Liver (tissue), 9 donors: Measurements from ENCODE around the gene ANKRD42. TPM values are rescaled to one million over a fixed set of nuclear protein-coding genes. Genes with fewer than 3 reads are reported as not detected.

Source experiments
- DNase-seq: peaks from one replicate; pipeline ENCODE4 v3.0.0-alpha.2; 2017; ENCODE audit warnings: low spot score
- H3K27ac ChIP-seq, 2 donors: one replicate each; pipeline ENCODE4 v1.7.0; 2013; ENCODE audit warnings: inconsistent platforms in 2 of 2, low read length in 2 of 2, control low read depth in 1 of 2, low read depth in 1 of 2, mild to moderate bottlenecking in 1 of 2
- H3K27me3 ChIP-seq, 4 donors: one replicate each; pipeline versions ENCODE4 v1.6.1 to v1.7.0; 2013; ENCODE audit warnings: low read length in 3 of 4, inconsistent platforms in 1 of 4, mild to moderate bottlenecking in 1 of 4, moderate library complexity in 1 of 4; ENCODE audit not compliant: control insufficient read depth in 4 of 4, insufficient read depth in 4 of 4
- H3K36me3 ChIP-seq, 4 donors: one replicate each; pipeline versions ENCODE4 v1.6.1 to v1.7.0; 2013; ENCODE audit warnings: low read length in 3 of 4, mild to moderate bottlenecking in 3 of 4, low read depth in 1 of 4, moderate library complexity in 1 of 4; ENCODE audit not compliant: control insufficient read depth in 4 of 4, insufficient read depth in 3 of 4
- H3K4me1 ChIP-seq, 4 donors: one replicate each; pipeline versions ENCODE4 v1.6.1 to v1.7.0; 2013; ENCODE audit warnings: low read length in 3 of 4, mild to moderate bottlenecking in 3 of 4, moderate library complexity in 1 of 4; ENCODE audit not compliant: control insufficient read depth in 4 of 4, insufficient read depth in 4 of 4
- H3K4me3 ChIP-seq, 3 donors: one replicate each; pipeline versions ENCODE4 v1.6.1 to v1.7.0; 2013; ENCODE audit warnings: low read length in 3 of 3, control low read depth in 1 of 3, low read depth in 1 of 3, mild to moderate bottlenecking in 1 of 3
- H3K9ac ChIP-seq, 2 donors: one replicate each; pipeline ENCODE4 v1.7.0; 2013; ENCODE audit warnings: low read length in 2 of 2, mild to moderate bottlenecking in 2 of 2, moderate library complexity in 2 of 2, control low read depth in 1 of 2, low read depth in 1 of 2
- H3K9me3 ChIP-seq, 4 donors: one replicate each; pipeline versions ENCODE4 v1.6.1 to v1.7.0; 2013; ENCODE audit warnings: low read length in 3 of 4; ENCODE audit not compliant: control insufficient read depth in 4 of 4
- EGR1 ChIP-seq, 2 donors: IDR thresholded peaks; 2 replicates each; pipeline ENCODE4 v1.6.1; 2016 to 2018; ENCODE audit warnings: antibody characterized with exemption in 2 of 2, low read depth in 2 of 2
- FOXA1 ChIP-seq: IDR thresholded peaks from 2 replicates; pipeline ENCODE4 v1.6.1; 2016; ENCODE audit warnings: antibody characterized with exemption
- FOXA2 ChIP-seq: IDR thresholded peaks from 2 replicates; pipeline ENCODE4 v1.6.1; 2016; ENCODE audit warnings: antibody characterized with exemption
- GABPA ChIP-seq, 2 donors: IDR thresholded peaks in 1 of 2; conservative IDR thresholded peaks in 1 of 2; 2 replicates each; pipeline ENCODE4 v1.6.1; 2016; ENCODE audit warnings: antibody characterized with exemption in 2 of 2, mild to moderate bottlenecking in 1 of 2, moderate library complexity in 1 of 2
- HNF4A ChIP-seq, 2 donors: conservative IDR thresholded peaks; 2 replicates each; pipeline ENCODE4 v1.6.1; 2016; ENCODE audit warnings: antibody characterized with exemption in 2 of 2, mild to moderate bottlenecking in 2 of 2
- HNF4G ChIP-seq: IDR thresholded peaks from 2 replicates; pipeline ENCODE4 v1.6.1; 2016; ENCODE audit warnings: antibody characterized with exemption
- JUND ChIP-seq, 2 donors: IDR thresholded peaks; 2 replicates each; pipeline ENCODE4 v1.6.1; 2016; ENCODE audit warnings: antibody characterized with exemption in 2 of 2
- NR2F2 ChIP-seq: IDR thresholded peaks from 2 replicates; pipeline ENCODE4 v1.6.1; 2016; ENCODE audit warnings: antibody characterized with exemption
- RAD21 ChIP-seq, 2 donors: IDR thresholded peaks; 2 replicates each; pipeline ENCODE4 v1.6.1; 2016; ENCODE audit warnings: antibody characterized with exemption in 2 of 2, mild to moderate bottlenecking in 2 of 2
- RXRA ChIP-seq, 2 donors: IDR thresholded peaks; 2 replicates each; pipeline ENCODE4 v1.6.1; 2017 to 2018; ENCODE audit warnings: antibody characterized with exemption in 2 of 2, mild to moderate bottlenecking in 1 of 2
- SP1 ChIP-seq: IDR thresholded peaks from 2 replicates; pipeline ENCODE4 v1.6.1; 2018; ENCODE audit warnings: antibody characterized with exemption, mild to moderate bottlenecking
- TAF1 ChIP-seq: conservative IDR thresholded peaks from 2 replicates; pipeline ENCODE4 v1.6.1; 2016; ENCODE audit warnings: antibody characterized with exemption, mild to moderate bottlenecking
- YY1 ChIP-seq: IDR thresholded peaks from 2 replicates; pipeline ENCODE4 v1.6.1; 2016; ENCODE audit warnings: antibody characterized with exemption, mild to moderate bottlenecking
- WGBS: extraction: QIAGEN DNeasy Blood & Tissue Kit; methylation state at CpG from one replicate; pipeline ENCODE4 v1.1.7; 2013; 5-methylcytosine and 5-hydroxymethylcytosine counted together
- polyA plus RNA-seq, 2 donors: library from polyadenylated mRNA; stranded (reverse) in 1 of 2; unstranded in 1 of 2; fragments of 200-250 nt in 1 of 2; fragments of >200 nt in 1 of 2; fragmentation: Nextera tagmentation in 1 of 2; extraction: Ambion mirVana in 1 of 2; gene quantifications; one replicate each; pipeline versions ENCODE4 v1.2.1 to v1.2.3, GENCODE V29; 2013 to 2015
- total RNA-seq, 2 donors: library from RNA; depleted of rRNA; stranded (reverse); fragments of >200 nt; gene quantifications; one replicate each; pipeline ENCODE4 v1.2.3, GENCODE V29; 2014
- TF ChIP-seq, protein P1 (sequence below): IDR thresholded peaks from 2 replicates; pipeline ENCODE4 v1.6.1; 2016; ENCODE audit warnings: antibody characterized with exemption
- TF ChIP-seq, protein P2 (sequence below): IDR thresholded peaks from 2 replicates; pipeline ENCODE4 v1.6.1; 2016; ENCODE audit warnings: antibody characterized with exemption, mild to moderate bottlenecking
- TF ChIP-seq, protein P3 (sequence below): IDR thresholded peaks from 2 replicates; pipeline ENCODE4 v1.6.1; 2016; ENCODE audit warnings: antibody characterized with exemption
- TF ChIP-seq, protein P4 (sequence below): IDR thresholded peaks from 2 replicates; pipeline ENCODE4 v1.6.1; 2016; ENCODE audit warnings: antibody characterized with exemption
- TF ChIP-seq, protein P5 (sequence below): fragments of 150-350 bp; IDR thresholded peaks from 2 replicates; pipeline ENCODE4 v1.5.1; 2017; ENCODE audit warnings: improper control_type of control experiment, low read depth, low read length; ENCODE audit not compliant: missing input control
- donor health status: healthy.
- donor health status: healthy.
- donor health status: healthy.
- donor health status: healthy.
- donor health status: healthy.

The ANKRD42 gene
- total and polyA plus RNA-seq, 4 donors, result 2.0 to 4.9 (median 2.4) TPM

DNA sequence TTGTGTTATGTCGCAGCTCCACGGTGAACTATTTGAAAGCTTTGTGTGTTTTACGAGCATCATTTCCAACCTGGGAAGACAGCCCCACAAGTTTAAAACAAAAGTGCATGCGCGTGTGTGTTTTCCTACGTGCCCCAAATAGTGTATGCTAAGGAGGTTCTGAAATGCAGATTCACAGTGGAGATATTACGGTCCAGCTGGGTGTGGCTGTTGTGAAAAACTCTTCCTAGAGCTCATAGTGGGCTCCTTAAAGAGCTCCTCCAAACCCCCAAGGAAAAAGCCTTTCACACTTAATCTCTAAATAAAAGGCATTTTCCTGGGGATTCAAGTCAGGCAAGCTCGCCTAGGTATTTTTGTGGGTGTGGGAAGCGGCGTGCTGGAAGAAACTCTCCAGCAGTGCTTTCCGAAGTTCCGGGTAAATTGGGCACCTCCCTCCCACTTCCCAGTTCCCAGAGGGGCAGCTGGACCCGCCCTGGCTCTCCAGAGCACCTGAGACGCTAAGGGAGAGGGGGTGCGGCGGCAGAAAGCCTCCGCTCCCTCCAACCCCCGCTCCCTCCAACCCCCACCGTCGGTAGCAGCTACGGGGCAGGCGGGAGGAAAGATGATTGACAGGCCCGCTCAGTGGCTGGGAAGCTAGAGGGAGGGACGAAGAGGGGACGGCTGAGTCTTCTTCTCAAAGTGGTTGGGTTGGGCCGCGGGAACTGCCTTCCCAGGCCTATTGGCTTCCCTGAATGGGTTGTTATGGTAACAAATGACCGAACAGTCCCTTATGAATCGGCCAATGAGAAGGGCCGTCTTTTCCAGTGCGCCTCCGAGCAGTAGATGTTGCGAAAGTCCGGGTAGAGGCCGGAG lies 37.1 kb upstream of the ANKRD42 start (continued):
- TF ChIP-seq, protein P1, sequence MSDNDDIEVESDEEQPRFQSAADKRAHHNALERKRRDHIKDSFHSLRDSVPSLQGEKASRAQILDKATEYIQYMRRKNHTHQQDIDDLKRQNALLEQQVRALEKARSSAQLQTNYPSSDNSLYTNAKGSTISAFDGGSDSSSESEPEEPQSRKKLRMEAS, result peak; percentile 40
- TF ChIP-seq HNF4G, result no peak

DNA sequence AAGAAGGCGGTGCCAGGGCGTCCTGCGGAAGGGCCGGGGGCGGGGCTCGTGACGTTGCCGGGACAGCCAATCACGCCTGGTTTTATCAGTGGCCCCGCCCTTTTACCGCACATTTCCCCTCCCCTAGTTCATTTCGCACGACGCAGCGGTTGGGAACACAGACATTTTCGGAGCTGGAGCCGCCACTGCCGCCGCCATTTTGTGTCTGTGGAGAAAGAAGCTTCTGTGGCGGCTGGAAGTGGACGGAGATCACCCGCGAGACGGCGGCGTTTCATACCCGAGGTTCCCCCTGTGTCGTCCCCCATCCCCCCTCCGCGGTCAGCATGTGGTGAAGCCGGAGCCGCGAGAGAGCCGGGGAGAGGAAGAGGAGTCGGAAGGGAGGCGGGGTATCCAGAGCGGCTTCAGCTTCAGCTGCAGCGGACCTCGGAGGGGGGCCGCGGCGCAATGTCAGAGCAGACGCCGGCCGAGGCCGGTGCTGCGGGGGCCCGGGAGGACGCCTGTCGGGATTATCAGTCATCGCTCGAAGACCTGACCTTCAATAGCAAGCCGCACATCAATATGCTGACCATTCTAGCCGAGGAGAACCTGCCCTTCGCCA lies 36.4 kb upstream of the ANKRD42 start, which contains the start of gene PCF11:
Gene PCF11 (plus strand): TSS at position 136 of the 598 bp plus-strand sequence. CDS start 309 bp downstream, at position 445.
- H3K27ac ChIP-seq, result peak within 1 kb of the TSS; percentile 94 to 99
- DNase-seq, result peak; percentile 99
- H3K4me1 ChIP-seq, result peaks cover 9 to 42% (median 16%) of the 10 kb centered on the region in 4 donors
- no peaks in the 10 kb centered on the region for H3K36me3 ChIP-seq
- WGBS, result under 1% methylated on average over 55 of the region's 55 CpGs
- no peaks in the 10 kb centered on the region for H3K9me3 ChIP-seq
- no peaks in the 10 kb centered on the region for H3K27me3 ChIP-seq
- peak within 1 kb of the TSS; percentile 99 for H3K9ac ChIP-seq
- H3K4me3 ChIP-seq, result peak within 1 kb of the TSS; percentile 85 to 95 (median 90)
- TF ChIP-seq YY1 (peak; percentile 99), JUND (IDR thresholded peaks at IDR 0.05) (no peak), SP1 (no peak), RAD21 (IDR thresholded peaks at IDR 0.05) (no peak), NR2F2 (no peak), FOXA1 (no peak), RXRA (IDR thresholded peaks at IDR 0.05) (no peak), HNF4G (no peak), TAF1 (peak; percentile 99), FOXA2 (no peak), HNF4A (conservative IDR thresholded peaks at IDR 0.05) (no peak), EGR1 (IDR thresholded peaks at IDR 0.05; ENCODE audit: low read depth in 2 of 2) (peak in 1 of 2 donors; percentile 12), GABPA (IDR thresholded peaks at IDR 0.05 in 1 of 2, conservative IDR thresholded peaks at IDR 0.05 in 1 of 2) (no peak)
- TF ChIP-seq, protein P2, sequence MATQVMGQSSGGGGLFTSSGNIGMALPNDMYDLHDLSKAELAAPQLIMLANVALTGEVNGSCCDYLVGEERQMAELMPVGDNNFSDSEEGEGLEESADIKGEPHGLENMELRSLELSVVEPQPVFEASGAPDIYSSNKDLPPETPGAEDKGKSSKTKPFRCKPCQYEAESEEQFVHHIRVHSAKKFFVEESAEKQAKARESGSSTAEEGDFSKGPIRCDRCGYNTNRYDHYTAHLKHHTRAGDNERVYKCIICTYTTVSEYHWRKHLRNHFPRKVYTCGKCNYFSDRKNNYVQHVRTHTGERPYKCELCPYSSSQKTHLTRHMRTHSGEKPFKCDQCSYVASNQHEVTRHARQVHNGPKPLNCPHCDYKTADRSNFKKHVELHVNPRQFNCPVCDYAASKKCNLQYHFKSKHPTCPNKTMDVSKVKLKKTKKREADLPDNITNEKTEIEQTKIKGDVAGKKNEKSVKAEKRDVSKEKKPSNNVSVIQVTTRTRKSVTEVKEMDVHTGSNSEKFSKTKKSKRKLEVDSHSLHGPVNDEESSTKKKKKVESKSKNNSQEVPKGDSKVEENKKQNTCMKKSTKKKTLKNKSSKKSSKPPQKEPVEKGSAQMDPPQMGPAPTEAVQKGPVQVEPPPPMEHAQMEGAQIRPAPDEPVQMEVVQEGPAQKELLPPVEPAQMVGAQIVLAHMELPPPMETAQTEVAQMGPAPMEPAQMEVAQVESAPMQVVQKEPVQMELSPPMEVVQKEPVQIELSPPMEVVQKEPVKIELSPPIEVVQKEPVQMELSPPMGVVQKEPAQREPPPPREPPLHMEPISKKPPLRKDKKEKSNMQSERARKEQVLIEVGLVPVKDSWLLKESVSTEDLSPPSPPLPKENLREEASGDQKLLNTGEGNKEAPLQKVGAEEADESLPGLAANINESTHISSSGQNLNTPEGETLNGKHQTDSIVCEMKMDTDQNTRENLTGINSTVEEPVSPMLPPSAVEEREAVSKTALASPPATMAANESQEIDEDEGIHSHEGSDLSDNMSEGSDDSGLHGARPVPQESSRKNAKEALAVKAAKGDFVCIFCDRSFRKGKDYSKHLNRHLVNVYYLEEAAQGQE, result peak; percentile 93
- TF ChIP-seq, protein P3, sequence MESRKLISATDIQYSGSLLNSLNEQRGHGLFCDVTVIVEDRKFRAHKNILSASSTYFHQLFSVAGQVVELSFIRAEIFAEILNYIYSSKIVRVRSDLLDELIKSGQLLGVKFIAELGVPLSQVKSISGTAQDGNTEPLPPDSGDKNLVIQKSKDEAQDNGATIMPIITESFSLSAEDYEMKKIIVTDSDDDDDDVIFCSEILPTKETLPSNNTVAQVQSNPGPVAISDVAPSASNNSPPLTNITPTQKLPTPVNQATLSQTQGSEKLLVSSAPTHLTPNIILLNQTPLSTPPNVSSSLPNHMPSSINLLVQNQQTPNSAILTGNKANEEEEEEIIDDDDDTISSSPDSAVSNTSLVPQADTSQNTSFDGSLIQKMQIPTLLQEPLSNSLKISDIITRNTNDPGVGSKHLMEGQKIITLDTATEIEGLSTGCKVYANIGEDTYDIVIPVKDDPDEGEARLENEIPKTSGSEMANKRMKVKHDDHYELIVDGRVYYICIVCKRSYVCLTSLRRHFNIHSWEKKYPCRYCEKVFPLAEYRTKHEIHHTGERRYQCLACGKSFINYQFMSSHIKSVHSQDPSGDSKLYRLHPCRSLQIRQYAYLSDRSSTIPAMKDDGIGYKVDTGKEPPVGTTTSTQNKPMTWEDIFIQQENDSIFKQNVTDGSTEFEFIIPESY, result peak; percentile 22
- TF ChIP-seq, protein P4, sequence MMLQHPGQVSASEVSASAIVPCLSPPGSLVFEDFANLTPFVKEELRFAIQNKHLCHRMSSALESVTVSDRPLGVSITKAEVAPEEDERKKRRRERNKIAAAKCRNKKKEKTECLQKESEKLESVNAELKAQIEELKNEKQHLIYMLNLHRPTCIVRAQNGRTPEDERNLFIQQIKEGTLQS, result no peak
- TF ChIP-seq, protein P1, result peak; percentile 9
- TF ChIP-seq, protein P5, sequence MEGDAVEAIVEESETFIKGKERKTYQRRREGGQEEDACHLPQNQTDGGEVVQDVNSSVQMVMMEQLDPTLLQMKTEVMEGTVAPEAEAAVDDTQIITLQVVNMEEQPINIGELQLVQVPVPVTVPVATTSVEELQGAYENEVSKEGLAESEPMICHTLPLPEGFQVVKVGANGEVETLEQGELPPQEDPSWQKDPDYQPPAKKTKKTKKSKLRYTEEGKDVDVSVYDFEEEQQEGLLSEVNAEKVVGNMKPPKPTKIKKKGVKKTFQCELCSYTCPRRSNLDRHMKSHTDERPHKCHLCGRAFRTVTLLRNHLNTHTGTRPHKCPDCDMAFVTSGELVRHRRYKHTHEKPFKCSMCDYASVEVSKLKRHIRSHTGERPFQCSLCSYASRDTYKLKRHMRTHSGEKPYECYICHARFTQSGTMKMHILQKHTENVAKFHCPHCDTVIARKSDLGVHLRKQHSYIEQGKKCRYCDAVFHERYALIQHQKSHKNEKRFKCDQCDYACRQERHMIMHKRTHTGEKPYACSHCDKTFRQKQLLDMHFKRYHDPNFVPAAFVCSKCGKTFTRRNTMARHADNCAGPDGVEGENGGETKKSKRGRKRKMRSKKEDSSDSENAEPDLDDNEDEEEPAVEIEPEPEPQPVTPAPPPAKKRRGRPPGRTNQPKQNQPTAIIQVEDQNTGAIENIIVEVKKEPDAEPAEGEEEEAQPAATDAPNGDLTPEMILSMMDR, result no peak
